ENCODE results near the gene PSAP.

PSAP gene

GRCh38 chr10:71779641-71780040 is 71.4 kb downstream of the PSAP start:
- H2AFZ ChIP-seq (ENCODE audit: low read length) = no peak overlapping the region
- no peak for TF ChIP-seq CTCF (IDR thresholded peaks at IDR 0.05; ENCODE audit: low read length)
- no peak for TF ChIP-seq EZH2 (optimal IDR thresholded peaks at IDR 0.05; ENCODE audit: low read depth, low read length)
- TF ChIP-seq EZH2phosphoT487 (IDR thresholded peaks at IDR 0.05; ENCODE audit: low read length) = no peak
- 0 out of 2 replicates have a peak, but pooled peaks cover 1% of the 10 kb centered on the region for H3K4me1 ChIP-seq (ENCODE audit: low read length)
- H3K4me2 ChIP-seq (ENCODE audit: low read depth, low read length) = no peak overlapping the region
- H3K79me2 ChIP-seq (ENCODE audit: low read length) = no peaks in the 10 kb centered on the region
- H3K36me3 ChIP-seq (replicated peaks; ENCODE audit: insufficient read depth, low read length) = no peaks in the 10 kb centered on the region
- H3K27ac ChIP-seq (ENCODE audit: low read length) = no peak overlapping the region
- H3K9me3 ChIP-seq (replicated peaks; ENCODE audit: insufficient read depth, low read length) = no peaks in the 10 kb centered on the region
- no peak overlapping the region for H3K9ac ChIP-seq (ENCODE audit: low read length)
- no peak for DNase-seq
- peaks cover 48% of the 10 kb centered on the region for H3K27me3 ChIP-seq (replicated peaks; ENCODE audit: insufficient read depth, low read length)
- H3F3A ChIP-seq (ENCODE audit: insufficient read depth, low read length) = no peaks in the 10 kb centered on the region
- no peaks in the 10 kb centered on the region for H4K20me1 ChIP-seq (ENCODE audit: insufficient read depth, low read length)
- H3K4me3 ChIP-seq (ENCODE audit: low read length) = no peak overlapping the region
- H3K9me2 ChIP-seq (replicated peaks; ENCODE audit: insufficient read depth, low read length) = no peaks in the 10 kb centered on the region

- Histone ChIP-seq H3K4me3 (ENCODE audit: low read length) (no peak overlapping the region), H3K4me2 (ENCODE audit: low read depth, low read length) (no peak overlapping the region), H3K27ac (ENCODE audit: low read length) (no peak overlapping the region), H3F3A (ENCODE audit: insufficient read depth, low read length) (peaks cover 4% of the 10 kb centered on the region), H3K4me1 (ENCODE audit: low read length) (peaks cover 8% of the 10 kb centered on the region; the same call in 1 of the 2 replicates), H3K27me3 (replicated peaks; ENCODE audit: insufficient read depth, low read length) (peaks cover 34% of the 10 kb centered on the region), H2AFZ (ENCODE audit: low read length) (no peak overlapping the region), H3K36me3 (replicated peaks; ENCODE audit: insufficient read depth, low read length) (no peaks in the 10 kb centered on the region), H3K9ac (ENCODE audit: low read length) (no peak overlapping the region), H3K9me3 (replicated peaks; ENCODE audit: insufficient read depth, low read length) (no peaks in the 10 kb centered on the region), H3K9me2 (replicated peaks; ENCODE audit: insufficient read depth, low read length) (no peaks in the 10 kb centered on the region), H3K79me2 (ENCODE audit: low read length) (no peaks in the 10 kb centered on the region), H4K20me1 (ENCODE audit: insufficient read depth, low read length) (no peaks in the 10 kb centered on the region)
- TF ChIP-seq EZH2phosphoT487 (IDR thresholded peaks at IDR 0.05; ENCODE audit: low read length) = no peak
- no peak for TF ChIP-seq CTCF (IDR thresholded peaks at IDR 0.05; ENCODE audit: low read length)
- no peak for TF ChIP-seq EZH2 (optimal IDR thresholded peaks at IDR 0.05; ENCODE audit: low read depth, low read length)
- no peak for DNase-seq
Measured at GRCh38 chr10:71778071-71778825, 72.8 kb downstream of the PSAP start.

- H4K20me1 ChIP-seq (ENCODE audit: insufficient read depth, low read length) = no peaks in the 10 kb centered on the region
- H3K4me1 ChIP-seq (ENCODE audit: low read length) = peaks cover 13% of the 10 kb centered on the region; the same call in 1 of the 2 replicates
- H3K27me3 ChIP-seq (replicated peaks; ENCODE audit: insufficient read depth, low read length) = peaks cover 26% of the 10 kb centered on the region
- H3K4me2 ChIP-seq (ENCODE audit: low read depth, low read length) = no peak overlapping the region
- no peaks in the 10 kb centered on the region for H3K9me2 ChIP-seq (replicated peaks; ENCODE audit: insufficient read depth, low read length)
- no peak overlapping the region for H2AFZ ChIP-seq (ENCODE audit: low read length)
- TF ChIP-seq CTCF (IDR thresholded peaks at IDR 0.05; ENCODE audit: low read length) (no peak), EZH2phosphoT487 (IDR thresholded peaks at IDR 0.05; ENCODE audit: low read length) (no peak)
- H3K4me3 ChIP-seq (ENCODE audit: low read length) = no peak overlapping the region
- H3K27ac ChIP-seq (ENCODE audit: low read length) = no peak overlapping the region
- H3K36me3 ChIP-seq (replicated peaks; ENCODE audit: insufficient read depth, low read length) = no peaks in the 10 kb centered on the region
- H3K9me3 ChIP-seq (replicated peaks; ENCODE audit: insufficient read depth, low read length) = no peaks in the 10 kb centered on the region
- H3K79me2 ChIP-seq (ENCODE audit: low read length) = no peaks in the 10 kb centered on the region
- no peak overlapping the region for H3K9ac ChIP-seq (ENCODE audit: low read length)
- peaks cover 4% of the 10 kb centered on the region for H3F3A ChIP-seq (ENCODE audit: insufficient read depth, low read length)
- DNase-seq = no peak
Measured at GRCh38 chr10:71777213-71777985, 73.7 kb downstream of the PSAP start.

Measured in MM.1S (cell line).